GM19467 (cell line): ENCODE measurements around the gene CDH6.

Source experiments
- ATAC-seq: cut with Tn5 transposase; IDR thresholded peaks from one replicate; pipeline ENCODE4 v1.9.1; 2021; ENCODE audit warnings: mild to moderate bottlenecking, moderate library complexity; ENCODE audit not compliant: unreplicated experiment

CDH6 gene

GRCh38 chr5:31196309-31196708, 2.8 kb downstream of the CDH6 start:
- no peak for ATAC-seq

GRCh38 chr5:31197183-31197582, 3.7 kb downstream of the CDH6 start:
- ATAC-seq, result no peak

GRCh38 chr5:31204958-31205357, 11.5 kb downstream of the CDH6 start:
- no peak for ATAC-seq

DNA sequence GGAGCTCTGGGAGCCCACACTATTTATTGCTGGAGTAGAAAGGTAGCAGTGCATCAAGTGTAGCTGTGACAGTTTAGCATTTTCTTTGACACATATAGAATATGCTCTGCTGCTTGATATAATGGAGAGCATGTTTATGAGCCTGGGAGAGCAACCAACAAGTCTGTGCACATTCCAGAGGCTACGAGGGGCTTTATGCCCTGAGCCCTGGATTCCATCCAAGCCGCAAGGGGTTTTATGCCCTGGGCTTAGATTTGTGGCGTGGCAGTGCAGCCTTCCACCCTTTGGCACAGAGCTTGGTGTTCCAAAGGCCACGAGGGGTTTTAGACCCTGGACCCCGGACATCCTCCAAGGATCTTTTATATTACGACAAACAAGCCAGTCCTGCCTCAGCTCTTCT, 14.6 kb downstream of the CDH6 start:
- ATAC-seq, result no peak

DNA sequence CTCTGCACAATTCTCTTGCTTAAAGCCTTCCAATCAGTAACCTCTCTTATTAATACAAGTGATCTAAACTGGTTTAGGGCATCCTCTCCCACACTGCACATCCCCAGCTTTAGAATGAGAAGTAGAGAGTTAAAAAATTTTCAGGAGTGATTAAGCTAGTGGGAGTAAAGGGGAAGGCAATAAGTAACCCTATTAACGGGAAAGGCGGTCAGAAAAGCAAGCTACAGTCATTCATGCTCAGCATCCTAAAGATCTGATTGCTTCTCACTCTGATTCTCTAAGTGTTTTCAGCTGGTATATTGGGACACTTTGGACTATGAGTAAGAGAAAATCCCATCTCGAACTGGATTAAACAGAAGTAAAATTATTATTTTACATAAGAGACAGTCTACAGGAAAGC, 15.8 kb downstream of the CDH6 start:
- ATAC-seq, result no peak

DNA sequence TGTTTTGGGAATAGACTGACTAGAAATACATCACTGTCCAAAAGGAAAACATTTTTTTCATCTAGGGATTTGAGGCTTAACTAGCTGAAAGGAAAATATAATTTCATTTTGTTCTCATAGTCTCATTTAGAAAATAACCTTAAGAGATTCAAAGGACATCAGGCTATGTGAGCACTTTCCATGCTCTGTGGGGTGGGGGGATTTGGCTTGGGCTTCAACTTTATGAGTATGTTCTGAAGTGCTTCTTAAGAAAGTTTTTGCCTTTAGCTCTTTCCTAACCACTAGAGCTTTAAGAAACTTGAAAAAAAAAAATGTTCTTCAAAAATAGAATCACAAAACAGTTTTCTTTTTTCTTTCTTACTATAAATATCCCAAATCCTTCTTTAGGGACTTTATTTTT, 17.6 kb downstream of the CDH6 start:
- no peak for ATAC-seq

GRCh38 chr5:31213257-31213656, 19.8 kb downstream of the CDH6 start:
- no peak for ATAC-seq

DNA sequence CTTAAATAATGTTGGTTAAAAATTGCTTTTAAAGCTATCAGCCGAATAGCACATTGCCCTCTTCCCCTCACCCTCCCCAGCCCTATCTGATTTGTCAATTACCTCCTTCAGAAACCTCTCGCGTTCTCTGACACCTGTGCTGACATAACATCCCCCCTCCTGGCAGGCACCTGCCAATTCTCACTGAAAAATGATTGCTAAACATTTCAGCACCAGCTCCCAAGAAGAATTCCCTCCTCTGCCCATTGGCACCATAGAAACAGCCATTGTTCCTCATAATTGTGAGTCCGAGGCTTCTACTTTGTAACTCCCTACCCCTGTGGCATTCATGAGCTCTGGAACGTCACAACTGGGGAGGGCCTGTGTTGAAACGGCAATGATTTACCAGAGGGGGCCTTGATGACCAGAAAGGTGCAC, 20.2 kb downstream of the CDH6 start:
- no peak for ATAC-seq

DNA sequence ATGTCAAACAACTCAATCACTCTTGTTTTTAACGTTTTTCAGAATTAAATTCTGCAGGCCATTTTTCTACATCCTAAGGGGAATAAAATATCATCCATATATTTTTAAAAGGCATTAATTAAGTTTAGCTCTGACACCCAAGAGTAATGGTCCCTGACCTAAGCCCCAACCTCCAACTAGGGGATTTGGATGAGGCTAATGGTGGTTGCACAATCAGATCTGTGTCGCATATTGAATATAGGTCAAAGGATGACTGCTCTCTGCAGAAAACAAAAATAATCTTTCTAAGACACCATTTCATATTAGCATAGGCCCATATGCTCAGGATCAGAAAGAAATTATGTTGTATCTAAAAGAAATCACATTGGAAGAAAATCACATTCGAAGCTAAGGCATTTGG, 20.7 kb downstream of the CDH6 start:
- ATAC-seq, result no peak

DNA sequence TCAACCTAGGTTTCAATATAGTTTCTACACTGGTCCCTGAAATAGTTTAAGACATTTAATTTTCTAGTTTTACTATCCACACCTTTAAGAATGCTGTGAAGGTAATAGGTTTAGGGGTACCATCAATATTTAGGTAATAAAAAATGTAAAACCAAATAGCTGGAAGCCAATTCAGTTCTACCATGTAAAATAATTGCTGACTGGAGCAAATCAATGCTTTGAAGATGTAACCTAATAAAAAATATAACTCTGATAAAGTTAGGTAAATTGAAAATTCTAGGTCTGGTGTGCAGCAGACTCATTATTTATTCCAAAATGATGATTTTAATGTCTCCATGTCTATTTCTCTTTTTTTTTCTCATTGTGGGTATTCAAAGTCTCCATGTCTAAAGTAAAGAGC, 21.8 kb downstream of the CDH6 start:
- ATAC-seq, result no peak

GRCh38 chr5:31217446-31217845, 24.0 kb downstream of the CDH6 start:
- ATAC-seq, result no peak

DNA sequence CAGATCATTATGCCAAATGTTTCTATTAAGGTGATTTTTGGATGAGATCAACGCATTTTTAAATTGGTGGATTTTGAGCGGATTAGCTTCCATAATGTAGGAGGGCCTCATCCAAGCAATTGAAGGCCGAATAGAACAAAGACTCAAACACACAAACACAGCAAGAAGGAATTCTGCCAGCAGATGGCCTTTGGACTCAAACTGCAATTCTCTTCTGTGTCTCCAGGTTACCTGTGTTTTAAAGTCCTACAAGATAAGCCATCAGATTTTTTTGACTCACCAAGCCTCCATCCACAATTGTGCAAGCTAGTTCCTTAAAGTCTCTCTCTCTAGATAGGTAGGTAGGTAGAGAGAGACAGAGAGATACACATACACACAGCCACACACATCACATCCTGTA, 25.5 kb downstream of the CDH6 start:
- ATAC-seq, result no peak

- no peak for ATAC-seq
Measured at GRCh38 chr5:31221001-31221400, 27.5 kb downstream of the CDH6 start.

GRCh38 chr5:31225118-31225517, 31.6 kb downstream of the CDH6 start:
- no peak for ATAC-seq

- ATAC-seq, result no peak
Measured at GRCh38 chr5:31225613-31226012, 32.1 kb downstream of the CDH6 start.

GRCh38 chr5:31226651-31227050, 33.2 kb downstream of the CDH6 start:
- no peak for ATAC-seq

- no peak for ATAC-seq
Measured at GRCh38 chr5:31229266-31229665, 35.8 kb downstream of the CDH6 start.

GRCh38 chr5:31231177-31231838, 37.8 kb downstream of the CDH6 start:
- ATAC-seq, result no peak

DNA sequence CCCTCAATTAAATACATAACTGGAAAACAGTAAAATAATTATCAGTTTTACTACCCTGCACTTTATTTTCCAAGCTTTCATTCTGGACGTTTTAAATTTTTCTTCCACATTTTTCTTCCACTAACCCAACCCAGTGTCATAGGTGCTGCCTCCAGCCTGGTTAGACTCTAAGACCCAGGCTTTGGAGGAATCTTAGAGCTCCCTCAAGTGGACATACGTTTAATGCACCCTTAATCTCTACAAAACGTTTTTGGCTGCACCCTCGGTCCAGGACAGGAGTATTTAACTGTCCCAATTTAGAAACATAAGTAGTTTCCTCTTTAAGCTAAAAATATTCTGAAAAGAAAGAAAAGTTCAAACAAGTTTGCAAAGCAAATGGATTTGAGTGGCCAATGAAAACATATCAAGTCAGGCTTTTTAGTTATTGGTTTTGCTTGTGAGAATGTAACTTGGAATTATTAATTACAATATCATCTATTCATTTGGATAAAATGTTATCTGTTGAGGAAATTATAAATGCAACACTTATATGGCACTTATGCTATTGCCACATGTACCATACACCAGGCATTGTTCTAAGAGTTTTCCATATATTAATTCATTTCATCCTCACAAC, 38.9 kb downstream of the CDH6 start:
- peak; percentile 89 for ATAC-seq

DNA sequence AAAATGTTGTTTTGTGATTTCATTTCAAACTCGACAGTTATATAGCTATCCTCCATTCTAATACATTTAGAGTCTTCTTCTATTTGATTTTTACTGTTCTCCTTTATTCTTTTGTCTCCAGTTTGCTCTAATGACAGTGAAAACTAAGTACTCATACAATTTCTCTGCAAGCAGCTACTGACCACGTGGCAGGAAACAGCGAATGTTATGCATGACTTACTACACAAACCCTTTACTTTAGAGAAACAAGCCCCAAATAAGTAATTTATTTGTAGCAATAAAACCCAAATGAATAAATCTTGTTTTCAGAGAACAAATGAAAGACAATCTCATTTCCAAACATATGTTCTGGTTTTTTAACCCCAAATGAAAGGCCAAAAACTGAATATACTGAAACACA, 41.9 kb downstream of the CDH6 start:
- ATAC-seq, result no peak

- no peak for ATAC-seq
Measured at GRCh38 chr5:31236339-31236738, 42.9 kb downstream of the CDH6 start.

DNA sequence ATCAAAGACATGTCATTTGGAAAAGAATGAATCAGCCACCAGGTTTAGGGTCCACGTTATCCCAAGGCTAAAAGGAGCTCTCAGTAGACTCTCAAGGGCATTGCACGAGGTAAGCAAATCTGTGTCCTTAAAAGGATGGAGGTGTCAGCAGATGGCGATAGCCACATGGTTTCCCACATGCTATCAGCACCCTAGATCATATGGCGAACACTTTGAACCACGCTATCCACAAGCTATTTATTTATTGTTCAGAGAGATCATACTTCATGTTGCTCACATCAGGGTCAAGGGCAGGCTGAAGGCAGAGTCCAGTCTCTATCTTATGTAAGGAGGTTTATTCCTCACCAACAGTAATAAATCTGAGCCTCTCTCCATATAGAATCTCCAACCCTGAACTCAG, 43.7 kb downstream of the CDH6 start:
- ATAC-seq, result no peak

GRCh38 chr5:31238497-31238896, 45.0 kb downstream of the CDH6 start:
- no peak for ATAC-seq
